H1 (cell line): Measurements from ENCODE around the gene PLAAT2. TPM values are rescaled to one million over a fixed set of nuclear protein-coding genes. Genes with fewer than 3 reads are reported as not detected.

Experiments used
- CTCF ChIA-PET: fragments of 300-600 bp; sonication (Branson Sonifier 250); formaldehyde crosslinking; loops from one replicate; lab custom pipeline; 2021; ENCODE audit not compliant: partially characterized antibody; lab: Charles Lee
- POLR2A ChIA-PET: fragments of 300-600 bp; sonication (Branson Sonifier 250); formaldehyde crosslinking; loops from one replicate; lab custom pipeline; 2021; ENCODE audit warnings: inconsistent platforms; ENCODE audit not compliant: partially characterized antibody; lab: Charles Lee
- DNase-seq, 2 experiments: peaks; one replicate each; pipeline versions ENCODE4 v3.0.0 to v3.0.0-alpha.2; 2010 to 2022; ENCODE audit warnings: low spot score in 2 of 2, low read depth in 1 of 2, mixed read lengths in 1 of 2
- FAIRE-seq: peaks from 2 replicates; lab custom pipeline; 2011; peaks lifted over from hg19 to GRCh38; lab: Jason Lieb, UNC
- H2AFZ ChIP-seq: 2 replicates; pipeline ENCODE4 v1.8.1; 2012; ENCODE audit warnings: low read length, inconsistent platforms
- H2AK5ac ChIP-seq: 2 replicates; pipeline ENCODE4 v1.6.1; 2013; ENCODE audit warnings: low read depth, low read length
- H2BK120ac ChIP-seq: replicated peaks from 2 replicates; pipeline ENCODE3; 2013; ENCODE audit warnings: low read depth, low read length, inconsistent platforms
- H2BK12ac ChIP-seq: 2 replicates; pipeline ENCODE4 v1.6.1; 2013; ENCODE audit warnings: low read depth, low read length
- H2BK15ac ChIP-seq: 2 replicates; pipeline ENCODE4 v1.6.1; 2013; ENCODE audit warnings: low read length
- H2BK20ac ChIP-seq: 2 replicates; pipeline ENCODE4 v1.6.1; 2013; ENCODE audit warnings: low read length
- H2BK5ac ChIP-seq: 2 replicates; pipeline ENCODE4 v1.6.1; 2013; ENCODE audit warnings: low read depth, low read length
- H3K14ac ChIP-seq: 2 replicates; pipeline ENCODE4 v1.6.1; 2013; ENCODE audit warnings: inconsistent platforms; ENCODE audit not compliant: insufficient read length
- H3K18ac ChIP-seq: 2 replicates; pipeline ENCODE4 v1.6.1; 2013; ENCODE audit warnings: low read length; ENCODE audit errors: extremely low read depth
- H3K23ac ChIP-seq: 2 replicates; pipeline ENCODE4 v1.6.1; 2013; ENCODE audit warnings: inconsistent platforms; ENCODE audit not compliant: insufficient read length
- H3K23me2 ChIP-seq: 2 replicates; pipeline ENCODE4 v1.6.1; 2013; ENCODE audit warnings: low read depth, low read length
- H3K27ac ChIP-seq: 2 replicates; pipeline ENCODE4 v1.6.1; 2011; ENCODE audit warnings: low read depth, low read length, inconsistent platforms
- H3K27me3 ChIP-seq, 4 experiments: replicated peaks in 1 of 4; 1 replicate in 1 of 4; 2 replicates in 3 of 4; pipeline versions ENCODE4 v1.6.1 to v1.8.1; 2011 to 2013; ENCODE audit warnings: low read length in 3 of 4, mild to moderate bottlenecking in 3 of 4, inconsistent platforms in 2 of 4, mixed read lengths in 2 of 4, moderate library complexity in 1 of 4; ENCODE audit not compliant: control insufficient read depth in 3 of 4, insufficient read depth in 3 of 4; ENCODE audit errors: extremely low read depth in 1 of 4
- H3K36me3 ChIP-seq, 4 experiments: 2 replicates each; pipeline versions ENCODE4 v1.6.1 to v1.8.1; 2011 to 2013; ENCODE audit warnings: mild to moderate bottlenecking in 4 of 4, low read length in 3 of 4, moderate library complexity in 2 of 4, control low read depth in 1 of 4, inconsistent platforms in 1 of 4; ENCODE audit not compliant: insufficient read depth in 4 of 4, control insufficient read depth in 2 of 4
- H3K4ac ChIP-seq: replicated peaks from 2 replicates; pipeline ENCODE3; 2013; ENCODE audit warnings: low read length, low read depth, mixed read lengths, inconsistent platforms; ENCODE audit not compliant: insufficient read length
- H3K4me1 ChIP-seq, 4 experiments: replicated peaks in 1 of 4; 1 replicate in 1 of 4; 2 replicates in 3 of 4; pipeline versions ENCODE4 v1.6.1 to v1.8.1; 2011 to 2013; ENCODE audit warnings: low read length in 3 of 4, inconsistent platforms in 2 of 4, mixed read lengths in 1 of 4; ENCODE audit not compliant: insufficient read depth in 4 of 4, control insufficient read depth in 3 of 4
- H3K4me2 ChIP-seq, 2 experiments: 2 replicates each; pipeline versions ENCODE4 v1.6.1 to v1.8.1; 2011 to 2013; ENCODE audit warnings: low read depth in 2 of 2, low read length in 2 of 2, control low read depth in 1 of 2, inconsistent platforms in 1 of 2, mild to moderate bottlenecking in 1 of 2; ENCODE audit not compliant: insufficient read depth in 1 of 2
- H3K4me3 ChIP-seq, 4 experiments: fragments of 200-600, 300-600 bp in 1 of 4; sonication (generic), shearing (Covaris generic), sonication (Bioruptor Twin) in 1 of 4; 2 replicates each; pipeline versions ENCODE4 v1.5.1 to v1.8.1; 2011 to 2016; ENCODE audit warnings: low read length in 4 of 4, low read depth in 3 of 4, control low read depth in 2 of 4, inconsistent platforms in 2 of 4, mild to moderate bottlenecking in 2 of 4, mixed read lengths in 1 of 4, moderate library complexity in 1 of 4; ENCODE audit not compliant: insufficient read depth in 2 of 4; ENCODE audit errors: extremely low read depth in 1 of 4
- H3K56ac ChIP-seq: replicated peaks from 2 replicates; pipeline ENCODE3; 2013; ENCODE audit warnings: low read depth, mild to moderate bottlenecking, mixed read lengths, low read length, inconsistent platforms; ENCODE audit not compliant: insufficient read length
- H3K79me1 ChIP-seq: 2 replicates; pipeline ENCODE4 v1.6.1; 2013; ENCODE audit warnings: low read depth, low read length, control low read depth
- H3K79me2 ChIP-seq, 2 experiments: 2 replicates each; pipeline versions ENCODE4 v1.6.1 to v1.8.1; 2012 to 2013; ENCODE audit warnings: low read length in 2 of 2, mild to moderate bottlenecking in 2 of 2, inconsistent platforms in 1 of 2; ENCODE audit not compliant: insufficient read depth in 2 of 2, control insufficient read depth in 1 of 2
- H3K9ac ChIP-seq, 4 experiments: replicated peaks in 1 of 4; 1 replicate in 1 of 4; 2 replicates in 3 of 4; pipeline versions ENCODE4 v1.6.1 to v1.8.1; 2011 to 2013; ENCODE audit warnings: low read depth in 3 of 4, low read length in 3 of 4, control low read depth in 2 of 4, mild to moderate bottlenecking in 2 of 4, moderate library complexity in 2 of 4, inconsistent platforms in 1 of 4; ENCODE audit errors: extremely low read depth in 1 of 4
- H3K9me3 ChIP-seq, 2 experiments: 2 replicates each; pipeline versions ENCODE4 v1.6.1 to v1.8.1; 2012 to 2013; ENCODE audit warnings: mild to moderate bottlenecking in 2 of 2, moderate library complexity in 2 of 2, control low read depth in 1 of 2, inconsistent platforms in 1 of 2, low read depth in 1 of 2, low read length in 1 of 2, mixed read lengths in 1 of 2; ENCODE audit not compliant: insufficient read depth in 2 of 2
- H4K20me1 ChIP-seq, 2 experiments: replicated peaks in 1 of 2; 2 replicates each; pipeline versions ENCODE3 to v1.8.1; 2011 to 2013; ENCODE audit warnings: inconsistent platforms in 2 of 2, low read length in 2 of 2, mild to moderate bottlenecking in 1 of 2; ENCODE audit not compliant: insufficient read depth in 2 of 2, control insufficient read depth in 1 of 2
- H4K5ac ChIP-seq: 2 replicates; pipeline ENCODE4 v1.6.1; 2013; ENCODE audit warnings: low read length, low read depth, mixed read lengths, inconsistent platforms; ENCODE audit not compliant: insufficient read length
- H4K8ac ChIP-seq: 2 replicates; pipeline ENCODE4 v1.8.0; 2013; ENCODE audit warnings: mild to moderate bottlenecking, moderate library complexity, low read length, inconsistent platforms; ENCODE audit not compliant: insufficient read depth; ENCODE audit errors: extremely low read depth
- H4K91ac ChIP-seq: replicated peaks from 2 replicates; pipeline ENCODE3; 2013; ENCODE audit warnings: low read length, mixed read lengths, inconsistent platforms; ENCODE audit not compliant: insufficient read length
- HDAC6 ChIP-seq: IDR thresholded peaks from one replicate; pipeline ENCODE4 v1.7.1; 2012; ENCODE audit warnings: low read depth, mild to moderate bottlenecking, inconsistent platforms, low read length, moderate library complexity
- POLR2AphosphoS5 ChIP-seq: IDR thresholded peaks from 2 replicates; pipeline ENCODE4 v1.6.1; 2011; ENCODE audit warnings: low read depth, low read length
- WGBS, 2 experiments: shearing (Covaris generic) in 1 of 2; methylation state at CpG; one replicate each; pipeline versions ENCODE4 v1.1.6 to v1.1.7; 2013 to 2015; ENCODE audit warnings: low lambda C conversion rate in 2 of 2, mixed read lengths in 2 of 2, inconsistent platforms in 1 of 2, low coverage in 1 of 2, missing lambda C conversion rate in 1 of 2; ENCODE audit not compliant: insufficient replicate concordance in 2 of 2, insufficient coverage in 1 of 2, insufficient read length in 1 of 2; ENCODE audit errors: extremely low coverage in 1 of 2, missing lambda C conversion rate in 1 of 2; 5-methylcytosine and 5-hydroxymethylcytosine counted together
- polyA plus RNA-seq, 7 experiments: library from polyadenylated mRNA; depleted of rRNA in 3 of 7; stranded (reverse) in 5 of 7; unstranded in 2 of 7; fragments of >200 nt in 5 of 7; fragments of 200-250 nt in 2 of 7; gene quantifications; 1 replicate in 5 of 7; 2 replicates in 1 of 7; 4 replicates in 1 of 7; pipeline versions ENCODE4 v1.2.1 to v1.2.3, GENCODE V29; 2011 to 2013; ENCODE audit warnings: missing spikeins in 2 of 7, mixed read lengths in 2 of 7
- total RNA-seq: library from RNA; stranded (reverse); fragmentation: NEBNext Ultra II Directional; extraction: Animal tissue kit (Norgen Biotek cat#: 25700); gene quantifications from 2 replicates; pipeline ENCODE4 v1.2.1, GENCODE V29; 2021

PLAAT2 gene
- total and polyA plus RNA-seq, 2 of the 8 experiments (the other 6 are each of a cell fraction or from before 2014, with no cell fraction given) = 0.39 TPM; not detected in 1

- no peak overlapping the region for H4K8ac ChIP-seq
- FAIRE-seq (no peak), DNase-seq (no peak)
- 97% methylated on average over 7 of the region's 7 CpGs; no CpG with 5 or more reads in 1 of the 2 experiments for whole genome bisulfite sequencing, 2 experiments
- H4K5ac ChIP-seq = no peak overlapping the region
- H3K36me3 ChIP-seq = no peaks in the 10 kb centered on the region
- no peak overlapping the region for H3K9ac ChIP-seq
- H4K91ac ChIP-seq = no peak overlapping the region
- no peak overlapping the region for H3K23ac ChIP-seq
- no peak overlapping the region for H3K56ac ChIP-seq
- no peak overlapping the region for H3K18ac ChIP-seq
- no peaks in the 10 kb centered on the region for H3K27me3 ChIP-seq
- H2BK12ac ChIP-seq = no peak overlapping the region
- H2BK15ac ChIP-seq = no peak overlapping the region
- no peaks in the 10 kb centered on the region for H4K20me1 ChIP-seq
- H3K4me3 ChIP-seq = no peak overlapping the region
- H2BK20ac ChIP-seq = no peak overlapping the region
- CTCF ChIA-PET = interaction anchor here (1.0 to 2.9 kb wide), 2 partner anchors 78 to 92 kb away, joined by 3 to 11 read pairs; no protein-coding TSS in a partner anchor
- no peaks in the 10 kb centered on the region; the same call in 1 of the 2 replicates for H3K23me2 ChIP-seq
- H3K79me1 ChIP-seq = no peaks in the 10 kb centered on the region
- no peak overlapping the region for H2BK120ac ChIP-seq
- no peak overlapping the region for H3K4me2 ChIP-seq
- peaks cover 0 to 8% (median 2%) of the 10 kb centered on the region in 4 experiments; a peak in 3 of 7 replicates for H3K4me1 ChIP-seq
- no peak overlapping the region for H3K14ac ChIP-seq
- H3K27ac ChIP-seq = no peak overlapping the region
- no peaks in the 10 kb centered on the region for H3K9me3 ChIP-seq
- H2AFZ ChIP-seq = no peak overlapping the region
- no peak overlapping the region for H2AK5ac ChIP-seq
- H3K4ac ChIP-seq = no peak overlapping the region
- no peaks in the 10 kb centered on the region for H3K79me2 ChIP-seq
- TF ChIP-seq HDAC6 (no peak), POLR2AphosphoS5 (no peak)
- no peak overlapping the region for H2BK5ac ChIP-seq
- POLR2A ChIA-PET = interaction anchor here (0.7 kb wide), 1 partner anchor 207 kb away, joined by 3 read pairs; no protein-coding TSS in a partner anchor
Measured at GRCh38 chr11:63557570-63557969, 5.6 kb downstream of the PLAAT2 start.
